GM19372 (cell line): ENCODE measurements around the gene DDX50.
"Not testable (repeated sequence)": the region's sequence is repeated elsewhere in the genome, so short reads cannot be mapped to it uniquely, and the experiment has no call there.

Experiments used
- ATAC-seq: cut with Tn5 transposase; IDR thresholded peaks from one replicate; pipeline ENCODE4 v1.9.1; 2021; ENCODE audit warnings: mild to moderate bottlenecking, low read depth, moderate library complexity; ENCODE audit not compliant: unreplicated experiment

Gene DDX50

GRCh38 chr10:68899186-68899745 is 1.8 kb upstream of the DDX50 start:
- no peak for ATAC-seq

GRCh38 chr10:68900427-68901104 is 549 bp upstream of the DDX50 start:
- ATAC-seq: peak; percentile 43

GRCh38 chr10:68902382-68902781 is 1.3 kb downstream of the DDX50 start:
- ATAC-seq: no peak

GRCh38 chr10:68924593-68924992 is 23.5 kb downstream of the DDX50 start:
- ATAC-seq: no peak

DNA sequence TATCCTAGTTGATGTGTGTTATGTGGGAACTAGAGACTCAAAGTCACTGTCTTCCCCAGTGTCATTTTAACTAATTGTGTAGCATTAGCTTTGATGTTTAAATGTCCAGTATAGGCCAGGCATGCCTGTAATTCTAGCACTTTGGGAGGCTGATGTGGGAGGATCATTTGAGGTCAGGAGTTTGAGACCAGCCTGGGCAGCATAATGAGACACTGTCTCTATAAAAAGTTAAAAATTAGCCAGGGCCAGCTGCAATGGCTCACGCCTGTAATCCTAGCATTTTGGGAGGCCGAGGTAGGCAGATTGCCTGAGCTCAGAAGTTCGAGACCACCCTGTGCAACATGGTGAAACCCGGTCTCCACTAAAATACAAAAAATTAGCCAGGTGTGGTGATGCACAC is 24.4 kb downstream of the DDX50 start:
- ATAC-seq: no peak

GRCh38 chr10:68929157-68929556 is 28.0 kb downstream of the DDX50 start:
- ATAC-seq: not testable (repeated sequence)

GRCh38 chr10:68929888-68930287 is 28.8 kb downstream of the DDX50 start:
- ATAC-seq: not testable (repeated sequence)

DNA sequence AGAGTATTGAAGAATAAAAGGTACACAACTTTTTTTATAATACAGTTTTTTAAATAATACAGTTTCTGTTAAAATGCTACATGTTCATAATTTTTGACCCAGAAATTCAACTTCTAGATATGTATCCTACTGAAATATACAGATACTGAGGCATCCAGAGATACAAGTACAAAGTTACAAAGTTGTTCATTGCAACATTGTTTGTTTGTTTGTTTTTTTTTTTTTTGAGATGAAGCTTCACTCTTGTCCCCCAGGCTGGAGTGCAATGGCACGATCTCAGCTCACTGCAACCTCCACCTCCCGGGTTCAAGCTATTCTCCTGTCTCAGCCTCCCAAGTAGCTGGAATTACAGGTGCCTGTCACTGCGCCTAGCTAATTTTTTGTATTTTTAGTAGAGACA is 31.7 kb downstream of the DDX50 start:
- not testable (repeated sequence) for ATAC-seq

DNA sequence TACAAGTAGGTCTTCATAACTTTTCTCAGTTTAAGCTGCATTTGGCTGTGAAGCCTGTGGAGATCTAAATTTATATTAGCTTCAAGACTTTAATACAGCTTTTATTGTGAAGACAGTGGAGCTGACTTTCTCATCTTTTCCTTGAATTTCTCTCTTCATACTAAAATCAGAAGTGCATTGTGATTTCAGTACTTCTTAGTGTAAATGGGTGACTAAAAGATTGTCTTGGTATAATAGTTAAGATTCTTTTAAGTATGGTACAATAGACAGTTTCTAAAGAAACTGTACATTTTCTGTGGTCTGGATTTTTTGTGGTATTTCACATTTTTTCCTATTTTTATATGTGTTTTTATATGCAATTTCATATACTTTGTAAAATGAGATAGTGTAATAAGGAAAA is 33.9 kb downstream of the DDX50 start:
- no peak for ATAC-seq

DNA sequence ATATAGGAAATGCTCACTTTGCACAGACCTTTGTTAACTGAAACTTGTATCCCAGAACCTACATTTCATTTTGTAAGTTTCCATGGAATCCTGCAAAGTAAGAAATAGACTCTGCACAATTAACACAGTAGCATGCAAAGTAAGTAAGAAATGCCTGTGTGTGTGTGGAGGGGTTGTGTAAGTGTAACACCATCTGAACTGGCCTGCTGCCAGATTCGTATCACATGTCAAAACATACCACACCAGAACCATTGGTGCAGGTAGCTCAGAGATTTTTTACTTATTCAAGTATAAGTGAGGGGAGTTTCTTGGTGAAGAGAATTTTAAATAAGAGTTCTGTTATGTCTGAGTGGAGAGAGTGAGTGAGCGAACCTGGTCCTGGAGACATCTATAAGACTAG is 37.0 kb downstream of the DDX50 start:
- no peak for ATAC-seq

DNA sequence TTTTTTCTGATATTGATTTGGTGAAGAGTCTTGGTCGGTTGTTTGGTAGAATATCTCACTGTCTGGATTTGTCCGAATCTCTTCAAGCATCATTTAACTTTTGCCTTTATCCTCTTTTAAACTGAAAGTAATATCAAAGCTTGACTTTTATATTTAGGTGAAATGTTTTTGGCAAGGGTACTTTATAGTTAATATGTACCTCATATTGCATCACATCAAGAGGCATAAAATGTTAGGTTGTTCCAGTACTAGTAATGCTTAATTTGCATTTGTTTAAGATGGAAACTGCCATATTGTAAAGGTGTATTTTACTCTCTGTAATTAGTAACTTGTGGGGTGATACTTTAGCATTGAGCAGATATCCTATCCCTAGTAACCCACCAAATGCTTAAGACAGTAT is 37.8 kb downstream of the DDX50 start:
- ATAC-seq: no peak

GRCh38 chr10:68940917-68941316 is 39.8 kb downstream of the DDX50 start:
- ATAC-seq: not testable (repeated sequence)

GRCh38 chr10:68950598-68950997 is 49.5 kb downstream of the DDX50 start:
- no peak for ATAC-seq

DNA sequence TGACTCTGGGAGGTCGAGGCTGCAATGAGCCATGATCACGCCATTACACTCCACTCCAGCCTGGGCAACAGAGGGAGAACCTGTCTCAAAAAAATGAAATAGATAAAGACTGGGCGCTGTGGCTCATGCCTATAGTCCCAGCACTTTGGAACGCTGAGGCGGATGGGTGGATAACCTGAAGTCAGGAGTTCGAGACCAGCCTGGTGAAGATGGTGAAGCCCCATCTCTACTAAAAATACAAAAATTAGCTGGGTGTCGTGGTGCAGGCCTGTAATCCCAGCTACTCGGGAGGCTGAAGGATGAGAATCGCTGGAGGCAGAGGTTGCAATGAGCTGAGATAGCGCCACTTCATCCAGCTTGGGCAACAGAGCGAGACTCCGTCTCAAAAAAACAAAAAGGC is 53.8 kb downstream of the DDX50 start:
- ATAC-seq: no peak

DNA sequence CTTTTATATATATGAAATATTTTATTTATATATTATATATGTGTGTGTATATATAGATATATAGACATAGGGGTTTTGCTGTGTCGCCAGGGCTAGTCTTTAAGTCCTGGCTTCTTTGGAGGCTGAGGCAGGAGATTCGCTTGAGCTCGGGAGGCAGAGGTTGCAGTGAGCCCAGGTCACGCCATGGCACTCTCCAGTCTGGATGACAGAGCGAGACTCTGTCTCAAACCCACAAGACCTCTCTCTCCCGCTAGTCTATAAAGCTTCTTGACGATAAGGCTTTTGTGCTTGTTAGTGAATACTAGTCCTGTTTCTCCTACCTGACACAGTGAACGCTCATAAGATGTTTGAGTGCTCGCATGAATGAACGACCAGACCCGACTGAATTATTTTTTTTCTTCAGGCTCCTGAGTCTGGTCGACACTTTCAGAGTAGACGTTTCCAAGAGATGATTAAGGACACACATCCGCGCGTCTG is 54.3 kb downstream of the DDX50 start:
- peak; percentile 2 for ATAC-seq

GRCh38 chr10:68955832-68956532 is 54.9 kb downstream of the DDX50 start, which contains the start of gene DDX21:
DDX21 (plus strand) TSS chr10:68956170; CDS start chr10:68956226, 56 bp downstream.
- ATAC-seq: peak; percentile 74

DNA sequence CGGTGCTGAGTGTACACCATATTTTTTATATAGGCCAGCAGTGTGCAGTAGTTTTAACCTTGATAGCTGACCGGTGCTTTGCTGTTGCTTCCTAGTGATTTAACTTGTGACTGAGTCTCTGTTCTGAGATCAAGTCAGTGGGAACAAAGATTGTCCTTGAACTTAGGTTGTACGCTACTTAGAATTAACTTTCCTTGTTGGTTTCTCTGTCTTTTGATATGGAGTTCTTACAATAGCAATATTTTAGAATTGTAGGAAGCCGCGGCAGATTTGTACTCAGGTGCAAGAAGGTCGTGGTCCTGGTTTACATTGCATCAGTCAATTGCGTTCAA is 56.1 kb downstream of the DDX50 start:
- ATAC-seq: no peak

DNA sequence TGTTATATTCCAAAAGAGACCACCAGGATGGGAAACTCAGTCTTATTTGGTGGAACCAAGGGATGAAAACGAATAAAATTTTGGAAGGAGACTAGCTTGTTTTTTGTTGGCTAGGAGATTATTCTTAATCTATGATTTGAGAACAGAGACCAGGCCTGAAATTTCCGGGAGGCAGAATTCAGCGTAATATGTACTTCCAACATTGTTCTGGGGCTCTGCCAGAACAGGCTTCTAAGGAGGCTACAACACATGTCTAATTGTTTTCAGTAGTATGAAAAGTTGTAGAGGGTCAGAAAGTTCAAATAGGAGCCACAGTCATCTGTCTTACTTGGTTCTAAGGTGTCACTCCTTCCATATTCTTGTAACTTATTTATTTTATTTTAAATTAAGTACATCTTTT is 56.5 kb downstream of the DDX50 start:
- no peak for ATAC-seq

GRCh38 chr10:68959695-68960527 is 58.8 kb downstream of the DDX50 start:
- no peak for ATAC-seq

DNA sequence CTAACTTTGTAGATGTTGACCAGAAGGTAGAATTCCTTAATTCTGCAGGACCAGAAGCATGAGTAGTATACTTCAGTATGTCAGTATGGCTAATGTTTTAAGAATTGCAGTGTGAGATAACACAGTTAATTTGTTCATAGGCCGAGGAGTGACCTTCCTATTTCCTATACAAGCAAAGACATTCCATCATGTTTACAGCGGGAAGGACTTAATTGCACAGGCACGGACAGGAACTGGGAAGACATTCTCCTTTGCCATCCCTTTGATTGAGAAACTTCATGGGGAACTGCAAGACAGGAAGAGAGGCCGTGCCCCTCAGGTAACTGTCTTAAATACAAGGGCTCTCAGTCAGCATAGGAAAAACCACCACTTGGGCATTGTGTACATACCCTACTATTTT is 62.0 kb downstream of the DDX50 start:
- ATAC-seq: no peak

GRCh38 chr10:68973975-68974374 is 72.9 kb downstream of the DDX50 start:
- ATAC-seq: no peak
